Kidney tubule cell (primary cell): Measurements from ENCODE around the gene SLC51B.

ENCODE experiments used
- DNase-seq: peaks from one replicate; pipeline ENCODE4 v3.0.0-alpha.2; 2018; ENCODE audit warnings: low spot score

The SLC51B gene

DNA sequence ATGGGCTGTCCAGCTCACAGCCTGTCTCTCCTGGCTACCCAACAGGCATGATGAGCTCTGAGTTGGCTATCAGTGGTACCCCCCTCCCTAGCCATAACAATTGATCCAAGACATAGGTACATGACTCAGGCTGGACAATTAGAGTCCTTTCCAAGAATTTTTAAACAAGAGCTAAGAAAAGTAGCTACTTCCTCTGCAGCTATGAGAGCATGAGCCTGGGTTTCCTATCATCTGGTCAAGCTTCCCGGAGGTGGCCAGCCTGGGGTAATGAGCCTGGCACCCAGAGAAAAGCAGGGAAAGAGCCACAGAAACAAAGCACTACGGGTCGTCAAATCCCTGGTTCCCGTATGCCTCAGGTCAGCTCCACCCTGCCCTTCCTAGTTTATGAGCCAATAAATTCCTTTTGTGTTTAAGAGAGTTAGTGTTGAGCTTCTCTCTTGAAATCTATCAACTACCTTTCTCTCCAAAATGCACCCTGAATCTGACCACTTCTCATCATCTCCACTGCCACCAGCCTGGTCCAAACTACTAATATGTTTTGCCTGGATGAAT, 2.3 kb upstream of the SLC51B start:
- DNase-seq = no peak

- DNase-seq = peak; percentile 81
These were observed 969 bp upstream of the SLC51B start for GRCh38 chr15:65044218-65044617.

DNA sequence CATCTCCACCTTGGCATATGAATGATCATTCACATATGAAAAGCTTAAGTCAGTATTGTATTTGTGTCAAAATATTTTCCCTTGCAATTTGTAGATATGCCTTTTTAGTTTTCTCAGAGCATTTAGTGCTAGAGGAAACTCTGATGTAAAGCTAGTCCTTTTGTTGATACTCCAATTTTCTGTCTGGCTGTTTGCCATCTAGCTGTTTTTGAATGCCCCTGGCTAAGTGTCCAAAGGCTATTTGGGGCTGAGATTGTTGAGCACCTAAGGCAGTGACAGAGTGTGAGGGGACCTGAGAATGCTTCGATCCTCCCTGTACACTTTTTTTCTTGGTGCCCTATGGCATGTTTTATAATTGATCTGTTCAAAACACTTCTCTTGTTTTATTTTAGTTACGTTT, 3.1 kb downstream of the SLC51B start:
- DNase-seq = no peak

GRCh38 chr15:65049418-65049840, 4.2 kb downstream of the SLC51B start:
- DNase-seq = peak; percentile 87

GRCh38 chr15:65050270-65050669, 5.1 kb downstream of the SLC51B start:
- no peak for DNase-seq

DNA sequence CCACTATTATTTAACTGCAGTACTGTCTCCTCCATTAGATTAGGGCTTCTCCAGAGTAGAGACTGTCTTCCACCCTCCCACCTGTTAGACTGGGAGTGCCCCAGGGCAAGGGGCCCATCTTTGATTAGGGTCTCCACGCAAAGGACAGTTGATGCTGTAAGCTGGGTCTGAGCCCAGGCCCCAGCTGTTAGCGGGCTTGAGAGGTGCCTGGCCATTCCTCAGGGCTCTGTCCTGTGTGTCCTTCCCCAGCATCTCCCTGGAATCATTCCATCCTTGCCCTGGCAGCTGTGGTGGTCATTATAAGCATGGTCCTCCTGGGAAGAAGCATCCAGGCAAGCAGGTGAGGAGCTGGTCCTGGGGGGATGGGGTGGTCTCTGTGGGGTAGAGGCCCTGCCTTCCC, 6.1 kb downstream of the SLC51B start:
- no peak for DNase-seq

- no peak for DNase-seq
These were observed 7.8 kb downstream of the SLC51B start for GRCh38 chr15:65052956-65053355.

- DNase-seq = peak; percentile 77
These were observed 9.4 kb downstream of the SLC51B start for GRCh38 chr15:65054333-65055200.

- peak; percentile 58 for DNase-seq
These were observed 10.1 kb downstream of the SLC51B start for GRCh38 chr15:65055201-65055870.

DNA sequence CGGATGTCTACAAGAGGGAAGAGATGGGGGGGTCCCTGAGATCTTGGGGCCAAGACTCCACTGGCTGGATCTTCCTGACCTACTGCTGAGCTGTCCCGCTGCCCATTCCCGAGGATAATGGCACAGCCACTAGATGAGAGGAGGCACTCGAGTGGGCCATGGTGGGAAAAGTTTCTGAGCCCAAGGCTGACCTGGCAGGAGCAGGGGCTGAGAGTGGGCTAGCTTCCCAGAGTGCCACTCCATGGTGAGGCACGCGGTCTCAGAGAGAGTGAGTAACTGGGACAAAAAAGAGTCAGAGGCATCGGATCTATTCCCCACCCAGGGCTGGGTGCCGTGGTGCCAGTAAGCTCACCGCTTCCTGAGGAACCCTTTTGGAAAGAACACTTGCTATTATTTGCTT, 10.9 kb downstream of the SLC51B start:
- no peak for DNase-seq

GRCh38 chr15:65056868-65057548, 11.8 kb downstream of the SLC51B start:
- DNase-seq = peak; percentile 96

- DNase-seq = no peak
These were observed 12.4 kb downstream of the SLC51B start for GRCh38 chr15:65057549-65057940.

- no peak for DNase-seq
These were observed 13.5 kb downstream of the SLC51B start for GRCh38 chr15:65058394-65059368.

DNA sequence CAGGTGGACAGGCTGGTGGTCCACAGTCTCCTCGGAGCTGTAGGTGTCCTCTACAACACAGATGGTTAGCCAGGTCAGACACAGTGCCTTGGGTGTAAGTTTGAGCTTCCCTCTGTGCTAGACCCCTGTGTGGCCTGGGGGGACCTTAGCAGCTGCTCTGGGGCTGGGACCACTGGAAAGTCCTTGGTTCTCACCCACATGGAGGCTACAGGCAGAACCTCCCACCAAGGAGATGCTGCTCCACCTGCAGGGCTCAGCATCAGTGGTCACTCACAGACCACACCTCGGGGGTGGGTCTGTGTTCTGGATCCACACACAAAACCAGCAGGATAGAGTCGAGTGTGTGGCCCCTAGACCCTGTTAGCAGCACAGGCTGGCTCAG, 14.2 kb downstream of the SLC51B start:
- no peak for DNase-seq

DNA sequence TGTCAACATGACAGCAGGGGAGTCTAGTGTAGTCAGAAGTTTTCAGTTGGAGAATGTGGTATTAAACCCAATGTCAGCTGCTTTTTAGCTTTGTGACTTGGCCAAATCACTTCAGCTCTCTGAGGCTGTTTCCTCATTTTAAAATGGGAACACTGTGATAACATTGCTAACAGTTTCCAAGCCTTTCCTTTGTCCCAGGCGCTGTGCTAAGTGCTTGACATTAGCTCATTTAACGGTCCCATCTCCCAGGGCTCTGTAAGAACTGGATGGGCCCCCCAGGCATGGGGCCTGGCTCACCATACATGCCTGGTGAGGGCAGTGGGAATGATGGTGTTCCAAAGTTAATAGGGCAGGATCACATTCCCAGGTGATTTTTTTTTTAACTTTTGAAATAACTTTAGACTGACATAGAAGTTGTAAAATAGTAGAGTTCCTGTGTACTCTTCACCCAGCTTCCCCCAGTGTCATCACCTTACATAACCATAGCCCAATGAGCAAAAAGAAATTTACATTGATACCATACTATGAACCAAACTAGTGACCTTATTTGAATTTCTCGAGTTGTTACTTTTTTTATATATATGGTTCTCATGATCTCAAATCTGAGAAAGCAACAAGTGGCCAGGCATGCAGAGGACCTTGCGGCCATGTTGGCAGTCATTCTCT, 14.9 kb downstream of the SLC51B start:
- DNase-seq = no peak

DNA sequence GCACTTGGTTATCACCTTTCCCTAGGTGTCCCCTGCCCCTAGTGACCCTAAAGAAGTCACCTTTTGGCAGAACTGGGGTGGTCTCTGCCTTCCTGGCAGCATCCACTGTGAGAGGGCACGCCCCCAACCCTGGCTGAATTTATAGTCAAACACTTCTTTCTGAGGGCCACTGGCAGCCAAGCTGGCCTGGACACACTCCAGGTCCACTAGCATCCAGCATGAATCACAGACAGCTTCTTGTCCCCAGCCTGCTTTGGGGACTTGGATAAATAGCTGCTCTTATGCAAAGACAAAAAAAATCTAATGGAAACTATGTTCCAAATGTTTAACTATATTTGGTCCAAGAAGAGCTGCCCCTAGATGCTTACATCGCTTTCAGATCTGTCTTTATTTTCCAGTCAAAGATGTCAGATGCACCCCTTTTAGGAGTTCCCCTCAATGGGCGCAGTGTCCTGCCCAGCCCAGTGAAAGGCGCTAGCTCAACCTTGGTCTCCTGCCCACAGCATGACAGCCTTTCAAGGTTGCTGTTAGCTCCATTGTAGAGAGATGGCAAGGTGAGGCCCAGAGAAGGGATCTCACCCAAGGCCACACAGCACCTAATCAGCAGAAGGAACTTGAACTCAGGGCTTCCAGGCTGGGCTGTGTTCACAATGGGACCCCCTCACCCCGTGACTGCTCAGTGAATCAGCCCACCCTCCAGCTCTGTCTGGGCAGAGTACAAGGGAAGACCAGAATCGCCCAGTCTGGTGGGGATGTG, 15.6 kb downstream of the SLC51B start:
- DNase-seq = no peak

- DNase-seq = no peak
These were observed 16.9 kb downstream of the SLC51B start for GRCh38 chr15:65062061-65062460.

DNA sequence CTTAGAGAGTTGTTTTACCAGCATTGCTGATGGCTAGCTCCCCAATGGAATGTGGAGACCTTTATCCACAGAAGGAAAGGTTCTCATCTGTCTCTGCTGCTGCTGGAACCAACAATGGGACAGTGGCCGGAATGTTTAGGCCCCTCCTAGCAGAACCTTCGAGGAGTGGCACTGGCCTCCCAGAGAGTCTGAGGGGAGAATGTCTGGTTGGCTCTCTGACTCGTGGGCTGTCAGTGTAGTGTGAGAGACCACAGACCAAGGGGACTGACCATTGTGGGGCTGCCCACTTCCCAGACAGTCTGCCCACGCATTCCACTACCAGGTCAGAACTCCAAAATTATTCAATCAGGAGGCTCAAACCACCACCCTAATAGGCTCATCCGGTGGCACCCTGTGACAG, 17.5 kb downstream of the SLC51B start:
- DNase-seq = peak; percentile 64

- peak; percentile 48 for DNase-seq
These were observed 20.9 kb downstream of the SLC51B start for GRCh38 chr15:65066001-65066634.
